NCI-H345 treated with DMSO at 0.1 percent for 48 hours (cell line): ENCODE measurements around the gene DROSHA.
"Not testable (repeated sequence)": the region's sequence is repeated elsewhere in the genome, so short reads cannot be mapped to it uniquely, and the experiment has no call there.

Experiments
- DNase-seq: peaks from one replicate; lab custom pipeline; 2025; ENCODE audit not compliant: unreplicated experiment; lab: John Stamatoyannopoulos, UW

The DROSHA gene

GRCh38 chr5:31385774-31386537 lies 145.9 kb downstream of the DROSHA start:
- DNase-seq = no peak

GRCh38 chr5:31383734-31384133 lies 148.2 kb downstream of the DROSHA start:
- no peak for DNase-seq

GRCh38 chr5:31382051-31382878 lies 149.6 kb downstream of the DROSHA start:
- DNase-seq = no peak

- no peak for DNase-seq
Measured at GRCh38 chr5:31381299-31381698, 150.6 kb downstream of the DROSHA start.

- no peak for DNase-seq
Measured at GRCh38 chr5:31380049-31380448, 151.8 kb downstream of the DROSHA start.

GRCh38 chr5:31378838-31379237 lies 153.1 kb downstream of the DROSHA start:
- DNase-seq = no peak

GRCh38 chr5:31378136-31378535 lies 153.8 kb downstream of the DROSHA start:
- no peak for DNase-seq

- no peak for DNase-seq
Measured at GRCh38 chr5:31377274-31377946, 154.5 kb downstream of the DROSHA start.

- DNase-seq = no peak
Measured at GRCh38 chr5:31375999-31376720, 155.7 kb downstream of the DROSHA start.

GRCh38 chr5:31372124-31372523 lies 159.8 kb downstream of the DROSHA start:
- no peak for DNase-seq

GRCh38 chr5:31366941-31367340 lies 165.0 kb downstream of the DROSHA start:
- DNase-seq = no peak

- DNase-seq = no peak
Measured at GRCh38 chr5:31365776-31366175, 166.1 kb downstream of the DROSHA start.

- no peak for DNase-seq
Measured at GRCh38 chr5:31364881-31365636, 166.8 kb downstream of the DROSHA start.

GRCh38 chr5:31362931-31363568 lies 168.8 kb downstream of the DROSHA start:
- no peak for DNase-seq

GRCh38 chr5:31362529-31362900 lies 169.4 kb downstream of the DROSHA start:
- no peak for DNase-seq

GRCh38 chr5:31361704-31362528 lies 170.0 kb downstream of the DROSHA start:
- not testable (repeated sequence) for DNase-seq

GRCh38 chr5:31361234-31361633 lies 170.7 kb downstream of the DROSHA start:
- no peak for DNase-seq

GRCh38 chr5:31359839-31360238 lies 172.1 kb downstream of the DROSHA start:
- DNase-seq = no peak

- no peak for DNase-seq
Measured at GRCh38 chr5:31357038-31357437, 174.9 kb downstream of the DROSHA start.
